Ishikawa (cell line): ENCODE data around the gene DGKQ.

Experiments
- CEBPB ChIP-seq: IDR thresholded peaks from 2 replicates; pipeline ENCODE4 v1.6.1; 2012
- CREB1 ChIP-seq: IDR thresholded peaks from 2 replicates; pipeline ENCODE4 v1.6.1; 2012; ENCODE audit warnings: low read depth
- EGR1 ChIP-seq: IDR thresholded peaks from 2 replicates; pipeline ENCODE4 v1.6.1; 2012
- EP300 ChIP-seq: IDR thresholded peaks from 2 replicates; pipeline ENCODE4 v1.6.1; 2012; ENCODE audit warnings: borderline replicate concordance
- FOXM1 ChIP-seq: IDR thresholded peaks from 2 replicates; pipeline ENCODE4 v1.6.1; 2012; ENCODE audit warnings: low read depth, borderline replicate concordance
- MAX ChIP-seq: IDR thresholded peaks from 2 replicates; pipeline ENCODE4 v1.6.1; 2012
- RAD21 ChIP-seq: IDR thresholded peaks from 2 replicates; pipeline ENCODE4 v1.6.1; 2012; ENCODE audit warnings: low read depth
- REST ChIP-seq: IDR thresholded peaks from 2 replicates; pipeline ENCODE4 v1.6.1; 2012; ENCODE audit warnings: low read depth, mild to moderate bottlenecking
- TAF1 ChIP-seq: IDR thresholded peaks from 2 replicates; pipeline ENCODE4 v1.6.1; 2012; ENCODE audit warnings: low read depth, mild to moderate bottlenecking
- TCF12 ChIP-seq: IDR thresholded peaks from 2 replicates; pipeline ENCODE4 v1.6.1; 2012; ENCODE audit warnings: low read depth
- TEAD4 ChIP-seq: IDR thresholded peaks from 2 replicates; pipeline ENCODE4 v1.6.1; 2012
- YY1 ChIP-seq: IDR thresholded peaks from 2 replicates; pipeline ENCODE4 v1.6.1; 2012; ENCODE audit warnings: low read depth
- ZBTB7A ChIP-seq: IDR thresholded peaks from 2 replicates; pipeline ENCODE4 v1.6.1; 2012; ENCODE audit warnings: low read depth

- TF ChIP-seq EGR1 (no peak), YY1 (no peak), EP300 (no peak), CEBPB (no peak), MAX (no peak), CREB1 (no peak), ZBTB7A (no peak), REST (no peak), TAF1 (no peak), FOXM1 (no peak), RAD21 (no peak), TEAD4 (no peak), TCF12 (no peak)
Observed at GRCh38 chr4:960140-960635, 13.2 kb downstream of the DGKQ start.
